Caki2 (cell line): ENCODE data around the gene CHST15. TPM values are rescaled to one million over a fixed set of nuclear protein-coding genes. Genes with fewer than 3 reads are reported as not detected.

Source experiments
- DNase-seq: peaks from one replicate; pipeline ENCODE4 v3.0.0-alpha.2; 2015; ENCODE audit warnings: low read depth
- in situ Hi-C: cut with HindIII; loops from 2 replicates; pipeline ENCODE4 v1.10.0; 2016; ENCODE audit warnings: low sequenced_read_pairs, low pct_unique_long_range_greater_than_20kb, mixed read lengths
- total RNA-seq: library from RNA; depleted of rRNA; stranded (reverse); fragments of >200 nt; shearing (Covaris generic); gene quantifications from 2 replicates; pipeline ENCODE4 v1.2.3, GENCODE V29; 2014; ENCODE audit warnings: low replicate concordance

CHST15 gene
- total RNA-seq, 1 experiment from 2014 or later: 27.1 TPM

GRCh38 chr10:124125305-124126116 lies 32.1 kb upstream of the CHST15 start:
- in situ Hi-C loops: no loop called here
- peak; percentile 23 for DNase-seq

- in situ Hi-C loops: no loop called here
- DNase-seq: no peak
Observed at GRCh38 chr10:124124769-124125161, 31.4 kb upstream of the CHST15 start.

GRCh38 chr10:124124123-124124768 lies 30.8 kb upstream of the CHST15 start:
- in situ Hi-C loops: no loop called here

GRCh38 chr10:124123156-124123555 lies 29.8 kb upstream of the CHST15 start:
- in situ Hi-C loops: no loop called here

More at GRCh38 chr10:124124123-124124768, 30.8 kb upstream of the CHST15 start:
- no peak for DNase-seq

GRCh38 chr10:124122211-124122610 lies 28.8 kb upstream of the CHST15 start:
- in situ Hi-C loops: no loop called here
- no peak for DNase-seq

More at GRCh38 chr10:124123156-124123555, 29.8 kb upstream of the CHST15 start:
- DNase-seq: no peak

GRCh38 chr10:124120410-124121061 lies 27.1 kb upstream of the CHST15 start:
- in situ Hi-C loops: no loop called here
- no peak for DNase-seq

- no peak for DNase-seq
- in situ Hi-C loops: no loop called here
Observed at GRCh38 chr10:124119946-124120345, 26.5 kb upstream of the CHST15 start.

GRCh38 chr10:124119216-124119615 lies 25.8 kb upstream of the CHST15 start:
- no peak for DNase-seq
- in situ Hi-C loops: no loop called here

GRCh38 chr10:124117833-124118232 lies 24.4 kb upstream of the CHST15 start:
- DNase-seq: no peak
- in situ Hi-C loops: no loop called here

- no peak for DNase-seq
- in situ Hi-C loops: no loop called here
Observed at GRCh38 chr10:124117511-124117785, 24.1 kb upstream of the CHST15 start.

GRCh38 chr10:124116771-124117510 lies 23.5 kb upstream of the CHST15 start:
- in situ Hi-C loops: no loop called here

GRCh38 chr10:124114696-124115095 lies 21.3 kb upstream of the CHST15 start:
- no peak for DNase-seq
- in situ Hi-C loops: no loop called here

More at GRCh38 chr10:124116771-124117510, 23.5 kb upstream of the CHST15 start:
- no peak for DNase-seq

- in situ Hi-C loops: no loop called here
- DNase-seq: no peak
Observed at GRCh38 chr10:124112891-124113580, 19.6 kb upstream of the CHST15 start.

GRCh38 chr10:124110882-124111281 lies 17.5 kb upstream of the CHST15 start:
- in situ Hi-C loops: no loop called here
- DNase-seq: no peak

GRCh38 chr10:124109261-124109660 lies 15.9 kb upstream of the CHST15 start:
- in situ Hi-C loops: no loop called here
- peak; percentile 10 for DNase-seq

- in situ Hi-C loops: no loop called here
- DNase-seq: no peak
Observed at GRCh38 chr10:124107072-124107471, 13.7 kb upstream of the CHST15 start.

- in situ Hi-C loops: no loop called here
Observed at GRCh38 chr10:124106241-124106879, 13.0 kb upstream of the CHST15 start.

GRCh38 chr10:124105594-124105993 lies 12.2 kb upstream of the CHST15 start:
- peak; percentile 19 for DNase-seq
- in situ Hi-C loops: no loop called here

More at GRCh38 chr10:124106241-124106879, 13.0 kb upstream of the CHST15 start:
- DNase-seq: peak; percentile 85
